Liver (tissue), 9 donors: ENCODE measurements around the gene FAM9B. TPM values are rescaled to one million over a fixed set of nuclear protein-coding genes. Genes with fewer than 3 reads are reported as not detected.

ENCODE experiments used
- DNase-seq: peaks from one replicate; pipeline ENCODE4 v3.0.0-alpha.2; 2017; ENCODE audit warnings: low spot score
- H3K27ac ChIP-seq, 2 donors: one replicate each; pipeline ENCODE4 v1.7.0; 2013; ENCODE audit warnings: inconsistent platforms in 2 of 2, low read length in 2 of 2, control low read depth in 1 of 2, low read depth in 1 of 2, mild to moderate bottlenecking in 1 of 2
- H3K27me3 ChIP-seq, 4 donors: one replicate each; pipeline versions ENCODE4 v1.6.1 to v1.7.0; 2013; ENCODE audit warnings: low read length in 3 of 4, inconsistent platforms in 1 of 4, mild to moderate bottlenecking in 1 of 4, moderate library complexity in 1 of 4; ENCODE audit not compliant: control insufficient read depth in 4 of 4, insufficient read depth in 4 of 4
- H3K36me3 ChIP-seq, 4 donors: one replicate each; pipeline versions ENCODE4 v1.6.1 to v1.7.0; 2013; ENCODE audit warnings: low read length in 3 of 4, mild to moderate bottlenecking in 3 of 4, low read depth in 1 of 4, moderate library complexity in 1 of 4; ENCODE audit not compliant: control insufficient read depth in 4 of 4, insufficient read depth in 3 of 4
- H3K4me1 ChIP-seq, 4 donors: one replicate each; pipeline versions ENCODE4 v1.6.1 to v1.7.0; 2013; ENCODE audit warnings: low read length in 3 of 4, mild to moderate bottlenecking in 3 of 4, moderate library complexity in 1 of 4; ENCODE audit not compliant: control insufficient read depth in 4 of 4, insufficient read depth in 4 of 4
- H3K4me3 ChIP-seq, 3 donors: one replicate each; pipeline versions ENCODE4 v1.6.1 to v1.7.0; 2013; ENCODE audit warnings: low read length in 3 of 3, control low read depth in 1 of 3, low read depth in 1 of 3, mild to moderate bottlenecking in 1 of 3
- H3K9ac ChIP-seq, 2 donors: one replicate each; pipeline ENCODE4 v1.7.0; 2013; ENCODE audit warnings: low read length in 2 of 2, mild to moderate bottlenecking in 2 of 2, moderate library complexity in 2 of 2, control low read depth in 1 of 2, low read depth in 1 of 2
- H3K9me3 ChIP-seq, 4 donors: one replicate each; pipeline versions ENCODE4 v1.6.1 to v1.7.0; 2013; ENCODE audit warnings: low read length in 3 of 4; ENCODE audit not compliant: control insufficient read depth in 4 of 4
- EGR1 ChIP-seq, 2 donors: IDR thresholded peaks; 2 replicates each; pipeline ENCODE4 v1.6.1; 2016 to 2018; ENCODE audit warnings: antibody characterized with exemption in 2 of 2, low read depth in 2 of 2
- FOXA1 ChIP-seq: IDR thresholded peaks from 2 replicates; pipeline ENCODE4 v1.6.1; 2016; ENCODE audit warnings: antibody characterized with exemption
- FOXA2 ChIP-seq: IDR thresholded peaks from 2 replicates; pipeline ENCODE4 v1.6.1; 2016; ENCODE audit warnings: antibody characterized with exemption
- GABPA ChIP-seq, 2 donors: IDR thresholded peaks in 1 of 2; conservative IDR thresholded peaks in 1 of 2; 2 replicates each; pipeline ENCODE4 v1.6.1; 2016; ENCODE audit warnings: antibody characterized with exemption in 2 of 2, mild to moderate bottlenecking in 1 of 2, moderate library complexity in 1 of 2
- HNF4A ChIP-seq, 2 donors: conservative IDR thresholded peaks; 2 replicates each; pipeline ENCODE4 v1.6.1; 2016; ENCODE audit warnings: antibody characterized with exemption in 2 of 2, mild to moderate bottlenecking in 2 of 2
- HNF4G ChIP-seq: IDR thresholded peaks from 2 replicates; pipeline ENCODE4 v1.6.1; 2016; ENCODE audit warnings: antibody characterized with exemption
- JUND ChIP-seq, 2 donors: IDR thresholded peaks; 2 replicates each; pipeline ENCODE4 v1.6.1; 2016; ENCODE audit warnings: antibody characterized with exemption in 2 of 2
- NR2F2 ChIP-seq: IDR thresholded peaks from 2 replicates; pipeline ENCODE4 v1.6.1; 2016; ENCODE audit warnings: antibody characterized with exemption
- RAD21 ChIP-seq, 2 donors: IDR thresholded peaks; 2 replicates each; pipeline ENCODE4 v1.6.1; 2016; ENCODE audit warnings: antibody characterized with exemption in 2 of 2, mild to moderate bottlenecking in 2 of 2
- RXRA ChIP-seq, 2 donors: IDR thresholded peaks; 2 replicates each; pipeline ENCODE4 v1.6.1; 2017 to 2018; ENCODE audit warnings: antibody characterized with exemption in 2 of 2, mild to moderate bottlenecking in 1 of 2
- TAF1 ChIP-seq: conservative IDR thresholded peaks from 2 replicates; pipeline ENCODE4 v1.6.1; 2016; ENCODE audit warnings: antibody characterized with exemption, mild to moderate bottlenecking
- YY1 ChIP-seq: IDR thresholded peaks from 2 replicates; pipeline ENCODE4 v1.6.1; 2016; ENCODE audit warnings: antibody characterized with exemption, mild to moderate bottlenecking
- WGBS: extraction: QIAGEN DNeasy Blood & Tissue Kit; methylation state at CpG from one replicate; pipeline ENCODE4 v1.1.7; 2013; 5-methylcytosine and 5-hydroxymethylcytosine counted together
- polyA plus RNA-seq, 2 donors: library from polyadenylated mRNA; stranded (reverse) in 1 of 2; unstranded in 1 of 2; fragments of 200-250 nt in 1 of 2; fragments of >200 nt in 1 of 2; fragmentation: Nextera tagmentation in 1 of 2; extraction: Ambion mirVana in 1 of 2; gene quantifications; one replicate each; pipeline versions ENCODE4 v1.2.1 to v1.2.3, GENCODE V29; 2013 to 2015
- total RNA-seq, 2 donors: library from RNA; depleted of rRNA; stranded (reverse); fragments of >200 nt; gene quantifications; one replicate each; pipeline ENCODE4 v1.2.3, GENCODE V29; 2014
- TF ChIP-seq, protein P1 (sequence below): IDR thresholded peaks from 2 replicates; pipeline ENCODE4 v1.6.1; 2016; ENCODE audit warnings: antibody characterized with exemption
- TF ChIP-seq, protein P2 (sequence below): IDR thresholded peaks from 2 replicates; pipeline ENCODE4 v1.6.1; 2016; ENCODE audit warnings: antibody characterized with exemption
- TF ChIP-seq, protein P3 (sequence below): fragments of 150-350 bp; IDR thresholded peaks from 2 replicates; pipeline ENCODE4 v1.5.1; 2017; ENCODE audit warnings: improper control_type of control experiment, low read depth, low read length; ENCODE audit not compliant: missing input control
- TF ChIP-seq, protein P4 (sequence below): IDR thresholded peaks from 2 replicates; pipeline ENCODE4 v1.6.1; 2016; ENCODE audit warnings: antibody characterized with exemption, mild to moderate bottlenecking
- TF ChIP-seq, protein P5 (sequence below): IDR thresholded peaks from 2 replicates; pipeline ENCODE4 v1.6.1; 2016; ENCODE audit warnings: antibody characterized with exemption
- donor health status: healthy.
- donor health status: healthy.
- donor health status: healthy.
- donor health status: healthy.
- donor health status: healthy.

FAM9B gene
- total and polyA plus RNA-seq, 4 donors: 0.25 to 0.38 (median 0.38) TPM; not detected in 1

DNA sequence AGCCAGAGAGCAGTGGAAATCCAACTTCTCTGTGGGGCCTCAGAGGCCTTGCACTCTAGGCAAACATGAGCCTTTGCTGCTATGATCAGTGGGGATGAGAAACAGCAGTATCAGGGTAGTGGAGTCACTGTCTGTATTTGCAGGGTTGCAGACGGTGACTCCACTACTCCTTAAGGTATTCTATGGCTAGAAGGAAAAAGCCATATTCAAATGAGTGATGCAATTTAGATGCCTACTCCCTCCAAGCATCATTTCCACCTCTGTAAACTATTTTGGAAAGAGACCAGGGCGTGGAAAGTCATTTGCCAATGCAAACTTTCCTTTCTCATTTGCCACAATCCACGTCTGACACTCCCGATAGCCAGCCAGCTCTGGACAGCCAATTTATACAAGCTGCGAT, 35.6 kb upstream of the FAM9B start:
- no peak for DNase-seq
- no peaks in the 10 kb centered on the region for H3K27me3 ChIP-seq
- H3K9ac ChIP-seq: no peak overlapping the region
- H3K9me3 ChIP-seq: peaks cover 0 to 4% (median 0%) of the 10 kb centered on the region in 4 donors
- no peaks in the 10 kb centered on the region for H3K4me1 ChIP-seq
- TF ChIP-seq HNF4G: no peak
- TF ChIP-seq, protein P1, sequence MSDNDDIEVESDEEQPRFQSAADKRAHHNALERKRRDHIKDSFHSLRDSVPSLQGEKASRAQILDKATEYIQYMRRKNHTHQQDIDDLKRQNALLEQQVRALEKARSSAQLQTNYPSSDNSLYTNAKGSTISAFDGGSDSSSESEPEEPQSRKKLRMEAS: no peak
- no peak for TF ChIP-seq RXRA (IDR thresholded peaks at IDR 0.05)
- no peak for TF ChIP-seq EGR1 (IDR thresholded peaks at IDR 0.05; ENCODE audit: low read depth in 2 of 2)
- TF ChIP-seq, protein P2, sequence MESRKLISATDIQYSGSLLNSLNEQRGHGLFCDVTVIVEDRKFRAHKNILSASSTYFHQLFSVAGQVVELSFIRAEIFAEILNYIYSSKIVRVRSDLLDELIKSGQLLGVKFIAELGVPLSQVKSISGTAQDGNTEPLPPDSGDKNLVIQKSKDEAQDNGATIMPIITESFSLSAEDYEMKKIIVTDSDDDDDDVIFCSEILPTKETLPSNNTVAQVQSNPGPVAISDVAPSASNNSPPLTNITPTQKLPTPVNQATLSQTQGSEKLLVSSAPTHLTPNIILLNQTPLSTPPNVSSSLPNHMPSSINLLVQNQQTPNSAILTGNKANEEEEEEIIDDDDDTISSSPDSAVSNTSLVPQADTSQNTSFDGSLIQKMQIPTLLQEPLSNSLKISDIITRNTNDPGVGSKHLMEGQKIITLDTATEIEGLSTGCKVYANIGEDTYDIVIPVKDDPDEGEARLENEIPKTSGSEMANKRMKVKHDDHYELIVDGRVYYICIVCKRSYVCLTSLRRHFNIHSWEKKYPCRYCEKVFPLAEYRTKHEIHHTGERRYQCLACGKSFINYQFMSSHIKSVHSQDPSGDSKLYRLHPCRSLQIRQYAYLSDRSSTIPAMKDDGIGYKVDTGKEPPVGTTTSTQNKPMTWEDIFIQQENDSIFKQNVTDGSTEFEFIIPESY: no peak
- no peak for TF ChIP-seq RAD21 (IDR thresholded peaks at IDR 0.05)
- no peak for TF ChIP-seq YY1
- TF ChIP-seq, protein P3, sequence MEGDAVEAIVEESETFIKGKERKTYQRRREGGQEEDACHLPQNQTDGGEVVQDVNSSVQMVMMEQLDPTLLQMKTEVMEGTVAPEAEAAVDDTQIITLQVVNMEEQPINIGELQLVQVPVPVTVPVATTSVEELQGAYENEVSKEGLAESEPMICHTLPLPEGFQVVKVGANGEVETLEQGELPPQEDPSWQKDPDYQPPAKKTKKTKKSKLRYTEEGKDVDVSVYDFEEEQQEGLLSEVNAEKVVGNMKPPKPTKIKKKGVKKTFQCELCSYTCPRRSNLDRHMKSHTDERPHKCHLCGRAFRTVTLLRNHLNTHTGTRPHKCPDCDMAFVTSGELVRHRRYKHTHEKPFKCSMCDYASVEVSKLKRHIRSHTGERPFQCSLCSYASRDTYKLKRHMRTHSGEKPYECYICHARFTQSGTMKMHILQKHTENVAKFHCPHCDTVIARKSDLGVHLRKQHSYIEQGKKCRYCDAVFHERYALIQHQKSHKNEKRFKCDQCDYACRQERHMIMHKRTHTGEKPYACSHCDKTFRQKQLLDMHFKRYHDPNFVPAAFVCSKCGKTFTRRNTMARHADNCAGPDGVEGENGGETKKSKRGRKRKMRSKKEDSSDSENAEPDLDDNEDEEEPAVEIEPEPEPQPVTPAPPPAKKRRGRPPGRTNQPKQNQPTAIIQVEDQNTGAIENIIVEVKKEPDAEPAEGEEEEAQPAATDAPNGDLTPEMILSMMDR: no peak
- no peak for TF ChIP-seq GABPA (IDR thresholded peaks at IDR 0.05 in 1 of 2, conservative IDR thresholded peaks at IDR 0.05 in 1 of 2)
- TF ChIP-seq FOXA2: no peak
- TF ChIP-seq, protein P4, sequence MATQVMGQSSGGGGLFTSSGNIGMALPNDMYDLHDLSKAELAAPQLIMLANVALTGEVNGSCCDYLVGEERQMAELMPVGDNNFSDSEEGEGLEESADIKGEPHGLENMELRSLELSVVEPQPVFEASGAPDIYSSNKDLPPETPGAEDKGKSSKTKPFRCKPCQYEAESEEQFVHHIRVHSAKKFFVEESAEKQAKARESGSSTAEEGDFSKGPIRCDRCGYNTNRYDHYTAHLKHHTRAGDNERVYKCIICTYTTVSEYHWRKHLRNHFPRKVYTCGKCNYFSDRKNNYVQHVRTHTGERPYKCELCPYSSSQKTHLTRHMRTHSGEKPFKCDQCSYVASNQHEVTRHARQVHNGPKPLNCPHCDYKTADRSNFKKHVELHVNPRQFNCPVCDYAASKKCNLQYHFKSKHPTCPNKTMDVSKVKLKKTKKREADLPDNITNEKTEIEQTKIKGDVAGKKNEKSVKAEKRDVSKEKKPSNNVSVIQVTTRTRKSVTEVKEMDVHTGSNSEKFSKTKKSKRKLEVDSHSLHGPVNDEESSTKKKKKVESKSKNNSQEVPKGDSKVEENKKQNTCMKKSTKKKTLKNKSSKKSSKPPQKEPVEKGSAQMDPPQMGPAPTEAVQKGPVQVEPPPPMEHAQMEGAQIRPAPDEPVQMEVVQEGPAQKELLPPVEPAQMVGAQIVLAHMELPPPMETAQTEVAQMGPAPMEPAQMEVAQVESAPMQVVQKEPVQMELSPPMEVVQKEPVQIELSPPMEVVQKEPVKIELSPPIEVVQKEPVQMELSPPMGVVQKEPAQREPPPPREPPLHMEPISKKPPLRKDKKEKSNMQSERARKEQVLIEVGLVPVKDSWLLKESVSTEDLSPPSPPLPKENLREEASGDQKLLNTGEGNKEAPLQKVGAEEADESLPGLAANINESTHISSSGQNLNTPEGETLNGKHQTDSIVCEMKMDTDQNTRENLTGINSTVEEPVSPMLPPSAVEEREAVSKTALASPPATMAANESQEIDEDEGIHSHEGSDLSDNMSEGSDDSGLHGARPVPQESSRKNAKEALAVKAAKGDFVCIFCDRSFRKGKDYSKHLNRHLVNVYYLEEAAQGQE: no peak
- no peak for TF ChIP-seq FOXA1
- 95% methylated on average over 5 of the region's 5 CpGs for WGBS
- H3K4me3 ChIP-seq: no peak overlapping the region
- H3K36me3 ChIP-seq: no peaks in the 10 kb centered on the region
- H3K27ac ChIP-seq: no peak overlapping the region

DNA sequence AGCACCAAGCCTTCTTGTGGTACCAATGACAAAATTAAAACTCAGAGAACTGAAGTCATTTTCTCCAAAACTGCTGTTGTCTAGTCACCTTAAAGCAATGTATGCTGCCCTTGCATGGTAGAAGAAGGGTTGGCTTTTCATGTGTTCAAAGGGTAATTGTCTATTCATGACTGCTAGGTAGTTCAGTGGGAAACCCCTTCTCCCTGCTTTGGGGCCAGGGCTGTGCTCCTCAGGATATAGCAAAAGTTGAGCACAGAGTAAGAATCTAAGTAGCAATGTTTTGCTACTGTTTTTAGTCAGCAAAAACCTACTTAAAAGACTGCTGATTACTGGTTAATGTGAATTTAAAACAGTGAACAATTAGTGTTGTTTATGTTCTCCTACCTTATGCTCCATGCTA, 30.8 kb upstream of the FAM9B start:
- H3K4me1 ChIP-seq: no peaks in the 10 kb centered on the region
- no peak for TF ChIP-seq HNF4A (conservative IDR thresholded peaks at IDR 0.05)
- TF ChIP-seq, protein P4: no peak
- no peak for TF ChIP-seq EGR1 (IDR thresholded peaks at IDR 0.05; ENCODE audit: low read depth in 2 of 2)
- no peak for TF ChIP-seq GABPA (IDR thresholded peaks at IDR 0.05 in 1 of 2, conservative IDR thresholded peaks at IDR 0.05 in 1 of 2)
- TF ChIP-seq RXRA (IDR thresholded peaks at IDR 0.05): no peak
- TF ChIP-seq NR2F2: no peak
- TF ChIP-seq, protein P1: no peak
- no peak for TF ChIP-seq HNF4G
- no peak for TF ChIP-seq YY1
- no peak for TF ChIP-seq JUND (IDR thresholded peaks at IDR 0.05)
- no peak for TF ChIP-seq RAD21 (IDR thresholded peaks at IDR 0.05)
- no peak for TF ChIP-seq TAF1
- TF ChIP-seq, protein P5, sequence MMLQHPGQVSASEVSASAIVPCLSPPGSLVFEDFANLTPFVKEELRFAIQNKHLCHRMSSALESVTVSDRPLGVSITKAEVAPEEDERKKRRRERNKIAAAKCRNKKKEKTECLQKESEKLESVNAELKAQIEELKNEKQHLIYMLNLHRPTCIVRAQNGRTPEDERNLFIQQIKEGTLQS: no peak

More for the DNA sequence above, 30.8 kb upstream of the FAM9B start:
- no peak overlapping the region for H3K27ac ChIP-seq
- no peak overlapping the region for H3K4me3 ChIP-seq
- no peaks in the 10 kb centered on the region for H3K36me3 ChIP-seq
- H3K9ac ChIP-seq: no peak overlapping the region
- H3K9me3 ChIP-seq: peaks cover 0 to 4% (median 0%) of the 10 kb centered on the region in 4 donors
- DNase-seq: no peak
- H3K27me3 ChIP-seq: no peaks in the 10 kb centered on the region
